HUDEP-2 (cell line): ENCODE data around the gene SPECC1L.
"Not testable (repeated sequence)": the region's sequence is repeated elsewhere in the genome, so short reads cannot be mapped to it uniquely, and the experiment has no call there.

Experiments used
- DNase-seq, 76 experiments: peaks; one replicate each; lab custom pipeline; 2025; ENCODE audit not compliant: unreplicated experiment in 76 of 76; lab: John Stamatoyannopoulos, UW

SPECC1L gene

GRCh38 chr22:24245584-24246561 is 24.8 kb upstream of the SPECC1L start:
- DNase-seq, result not testable (repeated sequence)

GRCh38 chr22:24247011-24247507 is 23.6 kb upstream of the SPECC1L start:
- DNase-seq, result no peak

GRCh38 chr22:24247564-24248344 is 22.9 kb upstream of the SPECC1L start:
- DNase-seq, result peak in 52 of 76 experiments; percentile 2 to 60 (median 28)

- not testable (repeated sequence) for DNase-seq
Measured at GRCh38 chr22:24248611-24249010, 22.0 kb upstream of the SPECC1L start.

GRCh38 chr22:24249413-24249812 is 21.2 kb upstream of the SPECC1L start:
- DNase-seq, result not testable (repeated sequence)

- DNase-seq, result not testable (repeated sequence)
Measured at GRCh38 chr22:24251286-24251685, 19.3 kb upstream of the SPECC1L start.

- not testable (repeated sequence) for DNase-seq
Measured at GRCh38 chr22:24253126-24253525, 17.5 kb upstream of the SPECC1L start.

- not testable (repeated sequence) for DNase-seq
Measured at GRCh38 chr22:24256136-24256535, 14.5 kb upstream of the SPECC1L start.

GRCh38 chr22:24256736-24257135 is 13.9 kb upstream of the SPECC1L start:
- DNase-seq, result not testable (repeated sequence)

- peak in 63 of 76 experiments; percentile 4 to 72 (median 47) for DNase-seq
Measured at GRCh38 chr22:24259459-24259858, 11.2 kb upstream of the SPECC1L start.

- not testable (repeated sequence) for DNase-seq
Measured at GRCh38 chr22:24262185-24262749, 8.4 kb upstream of the SPECC1L start.

- DNase-seq, result not testable (repeated sequence)
Measured at GRCh38 chr22:24263479-24263878, 7.2 kb upstream of the SPECC1L start.

GRCh38 chr22:24264329-24264896 is 6.2 kb upstream of the SPECC1L start:
- not testable (repeated sequence) for DNase-seq

GRCh38 chr22:24265734-24266133 is 4.9 kb upstream of the SPECC1L start:
- no peak for DNase-seq

- DNase-seq, result not testable (repeated sequence)
Measured at GRCh38 chr22:24266495-24266894, 4.1 kb upstream of the SPECC1L start.

GRCh38 chr22:24271386-24271854 is 789 bp downstream of the SPECC1L start:
- peak in 1 of 76 experiments; percentile 29 for DNase-seq

- not testable (repeated sequence) for DNase-seq
Measured at GRCh38 chr22:24273031-24273430, 2.4 kb downstream of the SPECC1L start.

GRCh38 chr22:24273906-24274305 is 3.3 kb downstream of the SPECC1L start:
- DNase-seq, result not testable (repeated sequence)

- DNase-seq, result not testable (repeated sequence)
Measured at GRCh38 chr22:24274696-24275405, 4.2 kb downstream of the SPECC1L start.
